ENCODE measurements around the gene DGKI.

DGKI gene

DNA sequence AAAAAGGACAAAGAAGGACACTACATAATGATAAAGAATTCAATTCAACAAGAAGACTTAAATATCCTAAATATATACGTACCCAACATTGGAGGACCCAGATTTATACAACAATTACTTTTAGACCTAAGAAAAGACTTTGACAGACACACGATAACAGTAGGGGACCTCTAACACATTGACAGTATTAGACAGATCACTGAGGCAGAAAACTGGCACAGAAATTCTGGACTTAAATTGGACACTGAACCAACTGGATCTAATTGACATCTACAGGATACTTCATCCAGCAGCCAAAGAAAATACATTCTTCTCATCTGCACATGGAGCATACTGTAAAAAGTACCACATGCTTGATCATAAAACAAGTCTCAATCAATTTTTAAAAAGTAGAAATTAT is 103.8 kb downstream of the DGKI start:
- Histone ChIP-seq H4K91ac (ENCODE audit: low read depth, low read length) (no peak overlapping the region), H3K27ac (ENCODE audit: low read depth, low read length) (no peak overlapping the region), H3K79me1 (ENCODE audit: low read length) (no peaks in the 10 kb centered on the region), H3K14ac (ENCODE audit: low read length) (no peak overlapping the region), H3K4me1 (ENCODE audit: control insufficient read depth in 1 of 2, insufficient read depth in 2 of 2, low read length in 2 of 2) (no peaks in the 10 kb centered on the region), H3K4me3 (ENCODE audit: low read depth, low read length) (no peak overlapping the region), H2AK5ac (ENCODE audit: low read length) (no peak overlapping the region), H3K9me3 (ENCODE audit: insufficient read depth, low read depth, low read length) (no peaks in the 10 kb centered on the region), H3K27me3 (ENCODE audit: insufficient read depth, low read length) (no peaks in the 10 kb centered on the region), H3K4me2 (ENCODE audit: low read length) (no peak overlapping the region), H4K12ac (ENCODE audit: low read depth, low read length) (no peak overlapping the region), H2BK5ac (ENCODE audit: low read depth, low read length, poor library complexity) (no peak overlapping the region), H3K36me3 (ENCODE audit: control insufficient read depth in 1 of 2, insufficient read depth in 2 of 2, low read length in 2 of 2) (no peaks in the 10 kb centered on the region), H3K9ac (ENCODE audit: low read length) (no peak overlapping the region), H3K4ac (ENCODE audit: low read depth, low read length) (no peak overlapping the region), H4K8ac (ENCODE audit: low read depth, low read length) (no peak overlapping the region), H3K23ac (ENCODE audit: low read length) (no peak overlapping the region), H3K79me2 (ENCODE audit: control insufficient read depth, insufficient read depth, low read length, poor library complexity) (no peaks in the 10 kb centered on the region), H2AFZ (ENCODE audit: insufficient read depth, low read length, poor library complexity) (no peak overlapping the region), H2BK12ac (ENCODE audit: low read length) (no peak overlapping the region), H2BK120ac (ENCODE audit: insufficient read depth, low read length, poor library complexity) (no peak overlapping the region), H3K18ac (ENCODE audit: low read length) (no peak overlapping the region)
- WGBS (ENCODE audit: extremely low coverage, insufficient coverage, insufficient read length): no CpG with 5 or more reads among the region's 2 CpGs
- no peak for DNase-seq

DNA sequence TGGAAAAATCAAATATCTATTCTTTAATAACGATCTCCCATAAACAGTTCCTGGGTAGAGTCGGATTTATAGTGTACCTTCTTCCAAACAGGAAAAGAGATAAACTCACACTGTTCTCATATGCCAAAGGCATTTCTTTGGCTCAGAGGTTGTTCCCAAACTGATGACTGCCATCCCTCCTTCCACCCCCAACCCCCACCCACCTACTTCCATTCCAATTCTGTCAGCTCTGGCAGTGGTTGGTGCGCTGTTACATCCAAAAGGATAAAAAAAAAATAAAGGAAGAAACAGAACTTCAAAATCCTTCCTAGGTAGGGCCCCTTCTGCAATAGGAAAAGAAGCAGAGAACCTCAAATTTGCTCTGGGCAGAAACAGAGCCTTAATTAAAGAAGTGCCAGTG is 104.7 kb downstream of the DGKI start:
- no CpG with 5 or more reads among the region's 3 CpGs for WGBS (ENCODE audit: extremely low coverage, insufficient coverage, insufficient read length)
- Histone ChIP-seq H3K27ac (ENCODE audit: low read depth, low read length) (no peak overlapping the region), H2AFZ (ENCODE audit: insufficient read depth, low read length, poor library complexity) (no peak overlapping the region), H4K12ac (ENCODE audit: low read depth, low read length) (no peak overlapping the region), H3K79me1 (ENCODE audit: low read length) (no peaks in the 10 kb centered on the region), H3K9me3 (ENCODE audit: insufficient read depth, low read depth, low read length) (no peaks in the 10 kb centered on the region), H3K4me3 (ENCODE audit: low read depth, low read length) (no peak overlapping the region), H3K79me2 (ENCODE audit: control insufficient read depth, insufficient read depth, low read length, poor library complexity) (no peaks in the 10 kb centered on the region), H3K23ac (ENCODE audit: low read length) (no peak overlapping the region), H3K9ac (ENCODE audit: low read length) (no peak overlapping the region), H2BK12ac (ENCODE audit: low read length) (no peak overlapping the region), H3K14ac (ENCODE audit: low read length) (no peak overlapping the region), H2BK5ac (ENCODE audit: low read depth, low read length, poor library complexity) (no peak overlapping the region), H3K36me3 (ENCODE audit: control insufficient read depth in 1 of 2, insufficient read depth in 2 of 2, low read length in 2 of 2) (no peaks in the 10 kb centered on the region), H4K91ac (ENCODE audit: low read depth, low read length) (no peak overlapping the region), H3K4ac (ENCODE audit: low read depth, low read length) (no peak overlapping the region), H3K4me2 (ENCODE audit: low read length) (no peak overlapping the region), H2AK5ac (ENCODE audit: low read length) (no peak overlapping the region), H3K18ac (ENCODE audit: low read length) (no peak overlapping the region), H2BK120ac (ENCODE audit: insufficient read depth, low read length, poor library complexity) (no peak overlapping the region), H4K8ac (ENCODE audit: low read depth, low read length) (no peak overlapping the region), H3K27me3 (ENCODE audit: insufficient read depth, low read length) (no peaks in the 10 kb centered on the region), H3K4me1 (ENCODE audit: control insufficient read depth in 1 of 2, insufficient read depth in 2 of 2, low read length in 2 of 2) (no peaks in the 10 kb centered on the region)
- DNase-seq: no peak

DNA sequence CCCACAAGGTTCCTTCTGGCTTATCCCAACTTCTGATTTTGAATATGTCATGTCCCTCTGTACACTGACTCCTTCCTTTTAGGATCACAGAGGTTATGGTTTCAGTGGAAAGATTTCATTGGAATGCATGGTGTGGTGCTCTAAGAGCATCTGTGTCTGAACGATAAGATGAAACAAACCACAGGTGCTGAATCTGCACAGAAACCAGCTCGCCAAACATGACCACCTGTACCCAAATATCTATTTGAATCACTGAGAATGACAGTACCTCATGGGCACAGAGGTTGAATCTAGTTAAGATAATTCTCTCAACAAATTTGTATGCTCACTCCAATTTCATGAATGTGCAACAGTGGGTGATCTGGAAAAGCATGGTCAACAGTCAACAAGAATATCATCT is 105.3 kb downstream of the DGKI start:
- H3K9ac ChIP-seq (ENCODE audit: low read length): no peak overlapping the region
- H3K27ac ChIP-seq (ENCODE audit: low read depth, low read length): no peak overlapping the region
- no peak overlapping the region for H2BK120ac ChIP-seq (ENCODE audit: insufficient read depth, low read length, poor library complexity)
- H3K18ac ChIP-seq (ENCODE audit: low read length): no peak overlapping the region
- no peak overlapping the region for H3K14ac ChIP-seq (ENCODE audit: low read length)
- no peak overlapping the region for H3K23ac ChIP-seq (ENCODE audit: low read length)
- no peak overlapping the region for H3K4me2 ChIP-seq (ENCODE audit: low read length)
- H3K36me3 ChIP-seq (ENCODE audit: control insufficient read depth in 1 of 2, insufficient read depth in 2 of 2, low read length in 2 of 2): no peaks in the 10 kb centered on the region
- no peak overlapping the region for H4K91ac ChIP-seq (ENCODE audit: low read depth, low read length)
- H3K27me3 ChIP-seq (ENCODE audit: insufficient read depth, low read length): no peaks in the 10 kb centered on the region
- no peak overlapping the region for H4K12ac ChIP-seq (ENCODE audit: low read depth, low read length)
- no peak overlapping the region for H2AK5ac ChIP-seq (ENCODE audit: low read length)
- WGBS (ENCODE audit: extremely low coverage, insufficient coverage, insufficient read length): no CpG with 5 or more reads among the region's 2 CpGs
- no peak overlapping the region for H2BK5ac ChIP-seq (ENCODE audit: low read depth, low read length, poor library complexity)
- no peak overlapping the region for H3K4me3 ChIP-seq (ENCODE audit: low read depth, low read length)
- no peak overlapping the region for H2AFZ ChIP-seq (ENCODE audit: insufficient read depth, low read length, poor library complexity)
- no peaks in the 10 kb centered on the region for H3K79me1 ChIP-seq (ENCODE audit: low read length)
- no peak overlapping the region for H2BK12ac ChIP-seq (ENCODE audit: low read length)
- no peaks in the 10 kb centered on the region for H3K9me3 ChIP-seq (ENCODE audit: insufficient read depth, low read depth, low read length)
- no peak for DNase-seq
- H4K8ac ChIP-seq (ENCODE audit: low read depth, low read length): no peak overlapping the region
- H3K4ac ChIP-seq (ENCODE audit: low read depth, low read length): no peak overlapping the region
- no peaks in the 10 kb centered on the region for H3K79me2 ChIP-seq (ENCODE audit: control insufficient read depth, insufficient read depth, low read length, poor library complexity)
- no peaks in the 10 kb centered on the region for H3K4me1 ChIP-seq (ENCODE audit: control insufficient read depth in 1 of 2, insufficient read depth in 2 of 2, low read length in 2 of 2)

- H3K14ac ChIP-seq (ENCODE audit: low read length): no peak overlapping the region
These were observed 112.6 kb downstream of the DGKI start for GRCh38 chr7:137734221-137734620.

More at GRCh38 chr7:137734221-137734620, 112.6 kb downstream of the DGKI start:
- Histone ChIP-seq H4K12ac (ENCODE audit: low read depth, low read length) (no peak overlapping the region), H3K23ac (ENCODE audit: low read length) (no peak overlapping the region), H3K4me2 (ENCODE audit: low read length) (no peak overlapping the region), H3K4me1 (ENCODE audit: control insufficient read depth in 1 of 2, insufficient read depth in 2 of 2, low read length in 2 of 2) (no peaks in the 10 kb centered on the region), H3K9ac (ENCODE audit: low read length) (no peak overlapping the region), H3K27ac (ENCODE audit: low read depth, low read length) (no peak overlapping the region), H3K79me2 (ENCODE audit: control insufficient read depth, insufficient read depth, low read length, poor library complexity) (no peaks in the 10 kb centered on the region), H3K4ac (ENCODE audit: low read depth, low read length) (no peak overlapping the region), H3K4me3 (ENCODE audit: low read depth, low read length) (no peak overlapping the region), H2AK5ac (ENCODE audit: low read length) (no peak overlapping the region), H2BK120ac (ENCODE audit: insufficient read depth, low read length, poor library complexity) (no peak overlapping the region), H2BK5ac (ENCODE audit: low read depth, low read length, poor library complexity) (no peak overlapping the region), H3K27me3 (ENCODE audit: insufficient read depth, low read length) (no peaks in the 10 kb centered on the region), H3K9me3 (ENCODE audit: insufficient read depth, low read depth, low read length) (no peaks in the 10 kb centered on the region), H3K18ac (ENCODE audit: low read length) (no peak overlapping the region), H3K79me1 (ENCODE audit: low read length) (no peaks in the 10 kb centered on the region), H2AFZ (ENCODE audit: insufficient read depth, low read length, poor library complexity) (no peak overlapping the region), H3K36me3 (ENCODE audit: control insufficient read depth in 1 of 2, insufficient read depth in 2 of 2, low read length in 2 of 2) (no peaks in the 10 kb centered on the region), H4K91ac (ENCODE audit: low read depth, low read length) (no peak overlapping the region), H2BK12ac (ENCODE audit: low read length) (no peak overlapping the region), H4K8ac (ENCODE audit: low read depth, low read length) (no peak overlapping the region)
- no CpG with 5 or more reads among the region's 5 CpGs for WGBS (ENCODE audit: extremely low coverage, insufficient coverage, insufficient read length)
- DNase-seq: peak; percentile 54 to 91

Measured in trophoblast cell (in vitro differentiated cells and primary cell).